NCI-H2196 treated with DMSO at 0.1 percent for 48 hours (cell line): ENCODE data around the gene STC2.

Experiments
- DNase-seq: peaks from one replicate; lab custom pipeline; 2025; ENCODE audit not compliant: unreplicated experiment; lab: John Stamatoyannopoulos, UW

The STC2 gene

GRCh38 chr5:173329491-173330337 is 1.5 kb upstream of the STC2 start:
- no peak for DNase-seq

- no peak for DNase-seq
These were observed 753 bp upstream of the STC2 start for GRCh38 chr5:173328844-173329490.

- no peak for DNase-seq
These were observed 898 bp downstream of the STC2 start for GRCh38 chr5:173327084-173327947.

GRCh38 chr5:173326501-173326960 is 1.7 kb downstream of the STC2 start:
- DNase-seq: no peak

GRCh38 chr5:173325091-173325698 is 3.0 kb downstream of the STC2 start:
- no peak for DNase-seq

- peak; percentile 74 for DNase-seq
These were observed 3.9 kb downstream of the STC2 start for GRCh38 chr5:173324115-173325001.

GRCh38 chr5:173323799-173324114 is 4.5 kb downstream of the STC2 start:
- no peak for DNase-seq

GRCh38 chr5:173323106-173323798 is 5.0 kb downstream of the STC2 start:
- no peak for DNase-seq

- no peak for DNase-seq
These were observed 6.3 kb downstream of the STC2 start for GRCh38 chr5:173321886-173322285.

- DNase-seq: no peak
These were observed 8.0 kb downstream of the STC2 start for GRCh38 chr5:173320259-173320658.

- DNase-seq: no peak
These were observed 8.6 kb downstream of the STC2 start for GRCh38 chr5:173319646-173320045.

- no peak for DNase-seq
These were observed 9.2 kb downstream of the STC2 start for GRCh38 chr5:173318881-173319620.

- DNase-seq: no peak
These were observed 9.9 kb downstream of the STC2 start for GRCh38 chr5:173318330-173318729.

- no peak for DNase-seq
These were observed 10.4 kb downstream of the STC2 start for GRCh38 chr5:173317852-173318251.

GRCh38 chr5:173317091-173317730 is 11.0 kb downstream of the STC2 start:
- no peak for DNase-seq

- no peak for DNase-seq
These were observed 11.7 kb downstream of the STC2 start for GRCh38 chr5:173316339-173317020.

GRCh38 chr5:173315495-173316338 is 12.5 kb downstream of the STC2 start:
- DNase-seq: peak; percentile 67
